ENCODE results near the gene MED28. TPM values are rescaled to one million over a fixed set of nuclear protein-coding genes. Genes with fewer than 3 reads are reported as not detected.

Gene MED28
- total RNA-seq, 1 donor = 11.4 TPM

GRCh38 chr4:17667653-17668201 lies 53.3 kb downstream of the MED28 start:
- no peak for DNase-seq (ENCODE audit: low read depth)
- TF ChIP-seq, protein P1, sequence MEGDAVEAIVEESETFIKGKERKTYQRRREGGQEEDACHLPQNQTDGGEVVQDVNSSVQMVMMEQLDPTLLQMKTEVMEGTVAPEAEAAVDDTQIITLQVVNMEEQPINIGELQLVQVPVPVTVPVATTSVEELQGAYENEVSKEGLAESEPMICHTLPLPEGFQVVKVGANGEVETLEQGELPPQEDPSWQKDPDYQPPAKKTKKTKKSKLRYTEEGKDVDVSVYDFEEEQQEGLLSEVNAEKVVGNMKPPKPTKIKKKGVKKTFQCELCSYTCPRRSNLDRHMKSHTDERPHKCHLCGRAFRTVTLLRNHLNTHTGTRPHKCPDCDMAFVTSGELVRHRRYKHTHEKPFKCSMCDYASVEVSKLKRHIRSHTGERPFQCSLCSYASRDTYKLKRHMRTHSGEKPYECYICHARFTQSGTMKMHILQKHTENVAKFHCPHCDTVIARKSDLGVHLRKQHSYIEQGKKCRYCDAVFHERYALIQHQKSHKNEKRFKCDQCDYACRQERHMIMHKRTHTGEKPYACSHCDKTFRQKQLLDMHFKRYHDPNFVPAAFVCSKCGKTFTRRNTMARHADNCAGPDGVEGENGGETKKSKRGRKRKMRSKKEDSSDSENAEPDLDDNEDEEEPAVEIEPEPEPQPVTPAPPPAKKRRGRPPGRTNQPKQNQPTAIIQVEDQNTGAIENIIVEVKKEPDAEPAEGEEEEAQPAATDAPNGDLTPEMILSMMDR (IDR thresholded peaks at IDR 0.05; ENCODE audit: insufficient read depth, low read length) = no peak
- no peak overlapping the region for H3K4me3 ChIP-seq (ENCODE audit: low read depth, low read length)

GRCh38 chr4:17670423-17670822 lies 56.0 kb downstream of the MED28 start:
- DNase-seq (ENCODE audit: low read depth) = no peak
- H3K4me3 ChIP-seq (ENCODE audit: low read depth, low read length) = no peak overlapping the region
- TF ChIP-seq, protein P1 (IDR thresholded peaks at IDR 0.05; ENCODE audit: insufficient read depth, low read length) = no peak

GRCh38 chr4:17680559-17681280 lies 66.3 kb downstream of the MED28 start:
- no peak overlapping the region for H3K4me3 ChIP-seq (ENCODE audit: low read depth, low read length)
- no peak for DNase-seq (ENCODE audit: low read depth)
- TF ChIP-seq, protein P1 (IDR thresholded peaks at IDR 0.05; ENCODE audit: insufficient read depth, low read length) = no peak

- no peak for DNase-seq (ENCODE audit: low read depth)
- no peak overlapping the region for H3K4me3 ChIP-seq (ENCODE audit: low read depth, low read length)
- TF ChIP-seq, protein P1 (IDR thresholded peaks at IDR 0.05; ENCODE audit: insufficient read depth, low read length) = no peak
Measured at GRCh38 chr4:17681281-17682221, 67.1 kb downstream of the MED28 start.

- DNase-seq (ENCODE audit: low read depth) = no peak
- no peak overlapping the region for H3K4me3 ChIP-seq (ENCODE audit: low read depth, low read length)
- TF ChIP-seq, protein P1 (IDR thresholded peaks at IDR 0.05; ENCODE audit: insufficient read depth, low read length) = no peak
Measured at GRCh38 chr4:17682222-17682566, 67.8 kb downstream of the MED28 start.

Other genes with a start within 250 kb of the MED28 start
- gene QDPR, start 102.6 kb upstream of the MED28 start, total RNA-seq (ENCODE audit: low replicate concordance) = 16.4 and 38.7 TPM in 2 replicates
- gene CLRN2, start 99.5 kb upstream of the MED28 start, total RNA-seq (ENCODE audit: low replicate concordance) = not detected in 2 replicates
- gene LAP3, start 37.4 kb upstream of the MED28 start, total RNA-seq (ENCODE audit: low replicate concordance) = 76.9 and 306 TPM in 2 replicates
- not detected in 2 replicates for gene FAM184B, start 167.0 kb downstream of the MED28 start, total RNA-seq (ENCODE audit: low replicate concordance)
- gene DCAF16, start 196.1 kb downstream of the MED28 start, total RNA-seq (ENCODE audit: low replicate concordance) = 27.1 and 27.2 TPM in 2 replicates
- gene NCAPG, start 196.3 kb downstream of the MED28 start, total RNA-seq (ENCODE audit: low replicate concordance) = 2.0 and 60.1 TPM in 2 replicates

Data from fibroblast of the aortic adventitia (primary cell).